H1 (cell line): ENCODE data around the gene LAYN. TPM values are rescaled to one million over a fixed set of nuclear protein-coding genes. Genes with fewer than 3 reads are reported as not detected.

Experiments
- ASH2L ChIP-seq: fragments of 200-600, 300-600 bp; sonication (generic); IDR thresholded peaks from one replicate; pipeline ENCODE4 v1.7.1; 2017; ENCODE audit warnings: low read length
- BCL11A ChIP-seq, 2 experiments: IDR thresholded peaks; one replicate each; pipeline ENCODE4 v1.6.1; 2011; ENCODE audit warnings: low read depth in 2 of 2, low read length in 2 of 2, mild to moderate bottlenecking in 2 of 2
- CBX5 ChIP-seq: fragments of 300-800, 300-1000 bp; sonication (generic); IDR thresholded peaks from 2 replicates; pipeline ENCODE4 v1.7.1; 2016; ENCODE audit warnings: antibody characterized with exemption, low read length, low read depth
- CBX8 ChIP-seq: fragments of 300-800, 300-1000 bp; sonication (generic); IDR thresholded peaks from 2 replicates; pipeline ENCODE4 v1.7.1; 2016; ENCODE audit warnings: low read depth, low read length, borderline replicate concordance
- CHD2 ChIP-seq: IDR thresholded peaks from 2 replicates; pipeline ENCODE4 v1.6.1; 2012; ENCODE audit warnings: low read length, improper control_type of control experiment
- CREB1 ChIP-seq: IDR thresholded peaks from 2 replicates; pipeline ENCODE4 v1.6.1; 2012; ENCODE audit warnings: inconsistent platforms
- EP300 ChIP-seq, 2 experiments: IDR thresholded peaks; 1 replicate in 1 of 2; 2 replicates in 1 of 2; pipeline ENCODE4 v1.6.1; 2011 to 2012; ENCODE audit warnings: low read depth in 2 of 2, low read length in 2 of 2, mild to moderate bottlenecking in 2 of 2, borderline replicate concordance in 1 of 2, inconsistent platforms in 1 of 2, moderate library complexity in 1 of 2
- EZH2 ChIP-seq: fragments of 200-600 bp; sonication (generic); IDR thresholded peaks from 2 replicates; pipeline ENCODE4 v1.7.1; 2012; ENCODE audit warnings: low read depth, mild to moderate bottlenecking, moderate library complexity, low read length, inconsistent platforms; ENCODE audit not compliant: severe bottlenecking
- GTF2F1 ChIP-seq: IDR thresholded peaks from 2 replicates; pipeline ENCODE4 v1.6.1; 2012; ENCODE audit warnings: low read depth, low read length, improper control_type of control experiment, borderline replicate concordance
- HDAC6 ChIP-seq: IDR thresholded peaks from one replicate; pipeline ENCODE4 v1.7.1; 2012; ENCODE audit warnings: low read depth, mild to moderate bottlenecking, inconsistent platforms, low read length, moderate library complexity
- JUND ChIP-seq: IDR thresholded peaks from 2 replicates; pipeline ENCODE4 v1.6.1; 2011; ENCODE audit warnings: mild to moderate bottlenecking, improper control_type of control experiment, low read length
- KDM5A ChIP-seq: fragments of 200-600 bp; IDR thresholded peaks from 2 replicates; pipeline ENCODE4 v1.7.1; 2012; ENCODE audit warnings: mild to moderate bottlenecking, low read length, inconsistent platforms, mixed read lengths
- PHF8 ChIP-seq: fragments of 200-600 bp; sonication (generic); conservative IDR thresholded peaks from 2 replicates; pipeline ENCODE4 v1.7.1; 2012; ENCODE audit warnings: low read depth, mild to moderate bottlenecking, inconsistent platforms, low read length, moderate library complexity
- POLR2AphosphoS5 ChIP-seq: IDR thresholded peaks from 2 replicates; pipeline ENCODE4 v1.6.1; 2011; ENCODE audit warnings: low read depth, low read length
- RBBP5 ChIP-seq: IDR thresholded peaks from 2 replicates; pipeline ENCODE4 v1.7.1; 2012; ENCODE audit warnings: low read depth, mild to moderate bottlenecking, inconsistent platforms, low read length, moderate library complexity, borderline replicate concordance
- RFX5 ChIP-seq: IDR thresholded peaks from 2 replicates; pipeline ENCODE4 v1.6.1; 2011; ENCODE audit warnings: low read depth, low read length, improper control_type of control experiment, borderline replicate concordance
- SP1 ChIP-seq: IDR thresholded peaks from 2 replicates; pipeline ENCODE4 v1.6.1; 2011; ENCODE audit warnings: low read depth, low read length
- SP4 ChIP-seq: IDR thresholded peaks from 2 replicates; pipeline ENCODE4 v1.6.1; 2012; ENCODE audit warnings: low read length, inconsistent platforms
- TAF1 ChIP-seq: IDR thresholded peaks from 2 replicates; pipeline ENCODE4 v1.6.1; 2011; ENCODE audit warnings: mild to moderate bottlenecking, low read depth, low read length
- TBP ChIP-seq: IDR thresholded peaks from 2 replicates; pipeline ENCODE4 v1.6.1; 2011; ENCODE audit warnings: low read depth, low read length, improper control_type of control experiment
- polyA plus RNA-seq, 7 experiments: library from polyadenylated mRNA; depleted of rRNA in 3 of 7; stranded (reverse) in 5 of 7; unstranded in 2 of 7; fragments of >200 nt in 5 of 7; fragments of 200-250 nt in 2 of 7; gene quantifications; 1 replicate in 5 of 7; 2 replicates in 1 of 7; 4 replicates in 1 of 7; pipeline versions ENCODE4 v1.2.1 to v1.2.3, GENCODE V29; 2011 to 2013; ENCODE audit warnings: missing spikeins in 2 of 7, mixed read lengths in 2 of 7
- total RNA-seq: library from RNA; stranded (reverse); fragmentation: NEBNext Ultra II Directional; extraction: Animal tissue kit (Norgen Biotek cat#: 25700); gene quantifications from 2 replicates; pipeline ENCODE4 v1.2.1, GENCODE V29; 2021
- TF ChIP-seq, protein P1 (sequence below), 3 experiments: IDR thresholded peaks; 1 replicate in 2 of 3; 2 replicates in 1 of 3; pipeline versions ENCODE4 v1.5.1 to v1.6.1; 2011; ENCODE audit warnings: low read length in 3 of 3, mild to moderate bottlenecking in 3 of 3, inconsistent platforms in 2 of 3, low read depth in 1 of 3, moderate library complexity in 1 of 3; ENCODE audit not compliant: insufficient read depth in 1 of 3; ENCODE audit errors: control extremely low read depth in 1 of 3
- TF ChIP-seq, protein P2 (sequence below): IDR thresholded peaks from 2 replicates; pipeline ENCODE4 v1.6.1; 2012; ENCODE audit warnings: inconsistent platforms

LAYN gene
- total and polyA plus RNA-seq, 2 of the 8 experiments (the other 6 are each of a cell fraction or from before 2014, with no cell fraction given), result 4.2 to 9.3 TPM

DNA sequence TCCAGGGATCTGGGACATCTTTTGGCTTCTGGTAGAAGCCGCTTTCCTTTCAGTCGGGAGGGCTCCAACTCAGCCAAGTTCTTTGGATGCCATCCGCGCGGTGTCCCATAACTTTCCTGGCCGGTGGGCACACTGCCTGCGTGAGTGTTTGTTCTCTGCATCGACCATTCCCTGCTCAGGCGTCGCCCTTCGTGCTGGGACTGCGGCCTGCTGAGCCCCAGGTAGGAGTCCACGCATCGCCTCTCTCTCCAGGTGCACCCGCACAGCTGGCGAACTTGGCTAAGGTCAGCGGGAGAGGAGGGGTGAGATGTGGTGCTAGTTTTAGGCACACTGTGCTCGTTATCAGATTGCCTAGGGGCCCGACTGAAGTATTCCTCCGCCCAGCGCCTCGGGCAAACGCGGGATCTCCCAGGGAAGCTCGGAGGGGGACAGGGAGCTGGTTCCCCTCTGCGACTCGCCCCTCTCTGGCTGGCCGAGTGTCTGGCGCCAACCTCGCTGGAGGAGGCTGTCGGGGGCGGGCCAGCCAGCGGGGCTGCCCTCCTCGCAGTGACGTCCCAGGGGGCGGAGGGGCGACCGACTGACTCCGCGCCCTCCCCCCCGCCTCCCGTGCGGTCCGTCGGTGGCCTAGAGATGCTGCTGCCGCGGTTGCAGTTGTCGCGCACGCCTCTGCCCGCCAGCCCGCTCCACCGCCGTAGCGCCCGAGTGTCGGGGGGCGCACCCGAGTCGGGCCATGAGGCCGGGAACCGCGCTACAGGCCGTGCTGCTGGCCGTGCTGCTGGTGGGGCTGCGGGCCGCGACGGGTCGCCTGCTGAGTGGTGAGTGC is at the start of gene LAYN (continued):
- no peak for TF ChIP-seq JUND
- no peak for TF ChIP-seq POLR2AphosphoS5
- no peak for TF ChIP-seq KDM5A
- TF ChIP-seq SP4, result no peak
- peak; percentile 50 for TF ChIP-seq CREB1
- TF ChIP-seq RFX5, result no peak
- TF ChIP-seq, protein P1, sequence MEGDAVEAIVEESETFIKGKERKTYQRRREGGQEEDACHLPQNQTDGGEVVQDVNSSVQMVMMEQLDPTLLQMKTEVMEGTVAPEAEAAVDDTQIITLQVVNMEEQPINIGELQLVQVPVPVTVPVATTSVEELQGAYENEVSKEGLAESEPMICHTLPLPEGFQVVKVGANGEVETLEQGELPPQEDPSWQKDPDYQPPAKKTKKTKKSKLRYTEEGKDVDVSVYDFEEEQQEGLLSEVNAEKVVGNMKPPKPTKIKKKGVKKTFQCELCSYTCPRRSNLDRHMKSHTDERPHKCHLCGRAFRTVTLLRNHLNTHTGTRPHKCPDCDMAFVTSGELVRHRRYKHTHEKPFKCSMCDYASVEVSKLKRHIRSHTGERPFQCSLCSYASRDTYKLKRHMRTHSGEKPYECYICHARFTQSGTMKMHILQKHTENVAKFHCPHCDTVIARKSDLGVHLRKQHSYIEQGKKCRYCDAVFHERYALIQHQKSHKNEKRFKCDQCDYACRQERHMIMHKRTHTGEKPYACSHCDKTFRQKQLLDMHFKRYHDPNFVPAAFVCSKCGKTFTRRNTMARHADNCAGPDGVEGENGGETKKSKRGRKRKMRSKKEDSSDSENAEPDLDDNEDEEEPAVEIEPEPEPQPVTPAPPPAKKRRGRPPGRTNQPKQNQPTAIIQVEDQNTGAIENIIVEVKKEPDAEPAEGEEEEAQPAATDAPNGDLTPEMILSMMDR (IDR thresholded peaks at IDR 0.05; ENCODE audit: control extremely low read depth in 1 of 3, insufficient read depth in 1 of 3, low read depth in 1 of 3, low read length in 3 of 3), result no peak
- peak; percentile 70 for TF ChIP-seq ASH2L
- no peak for TF ChIP-seq SP1
- peak; percentile 27; the same call in 1 of the 2 replicates for TF ChIP-seq PHF8
- TF ChIP-seq RBBP5, result peak; percentile 55
- no peak for TF ChIP-seq CBX5
- TF ChIP-seq, protein P2, sequence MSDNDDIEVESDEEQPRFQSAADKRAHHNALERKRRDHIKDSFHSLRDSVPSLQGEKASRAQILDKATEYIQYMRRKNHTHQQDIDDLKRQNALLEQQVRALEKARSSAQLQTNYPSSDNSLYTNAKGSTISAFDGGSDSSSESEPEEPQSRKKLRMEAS, result peak; percentile 87
- TF ChIP-seq CHD2, result no peak
- no peak for TF ChIP-seq HDAC6
- TF ChIP-seq EZH2, result peak; percentile 36
- TF ChIP-seq EP300 (IDR thresholded peaks at IDR 0.05; ENCODE audit: borderline replicate concordance in 1 of 2, low read depth in 2 of 2, low read length in 2 of 2), result no peak
- 0 out of 2 replicates have a peak, but pooled peaks have one; percentile 9 for TF ChIP-seq TBP
- no peak for TF ChIP-seq CBX8
- TF ChIP-seq BCL11A (IDR thresholded peaks at IDR 0.05; ENCODE audit: low read depth in 2 of 2, low read length in 2 of 2), result no peak
- TF ChIP-seq GTF2F1, result no peak
- peak; percentile 49; the same call in 1 of the 2 replicates for TF ChIP-seq TAF1
